ENCODE measurements around the gene NUP93. TPM values are rescaled to one million over a fixed set of nuclear protein-coding genes. Genes with fewer than 3 reads are reported as not detected.

The NUP93 gene
- total RNA-seq, 1 experiment from 2014 or later = 74.7 TPM

DNA sequence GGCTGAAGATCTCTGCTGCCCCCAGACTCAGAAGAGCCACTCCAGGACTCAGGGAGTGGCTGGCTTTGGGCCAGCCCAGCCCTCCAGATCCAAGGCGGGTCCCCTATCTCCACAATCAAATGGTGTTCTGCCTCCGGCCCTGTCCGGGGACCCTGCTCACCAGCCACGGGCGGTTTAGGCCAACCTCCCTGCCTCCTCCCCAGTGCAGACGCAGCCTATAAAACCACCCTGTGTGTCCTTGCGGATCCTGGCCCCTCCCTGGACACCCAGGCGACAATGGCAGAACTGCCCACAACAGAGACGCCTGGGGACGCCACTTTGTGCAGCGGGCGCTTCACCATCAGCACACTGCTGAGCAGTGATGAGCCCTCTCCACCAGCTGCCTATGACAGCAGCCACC is 135.0 kb downstream of the NUP93 start, which contains the start of gene SLC12A3:
Gene SLC12A3, plus strand, starts transcription at position 248 of the 400 bp plus-strand sequence. Its CDS starts 29 bp downstream, at position 277.
- H3F3A ChIP-seq (ENCODE audit: insufficient read depth, low read depth) = peaks cover 9% of the 10 kb centered on the region; the same call in 1 of the 2 replicates
- peaks cover 26% of the 10 kb centered on the region for H3K4me1 ChIP-seq (replicated peaks; ENCODE audit: insufficient read depth)
- no peaks in the 10 kb centered on the region for H3K27me3 ChIP-seq (ENCODE audit: insufficient read depth, low read depth)
- H2AFZ ChIP-seq = no peak within 1 kb of the TSS
- no peaks in the 10 kb centered on the region for H3K36me3 ChIP-seq (ENCODE audit: low read depth)
- no peak for DNase-seq
- intact Hi-C loops (cut with micrococcal nuclease; ENCODE audit: unreplicated experiment) = no loop called here
- CTCF ChIA-PET = interaction anchor here (0.6 kb wide), 1 partner anchor 73 kb away, joined by 5 read pairs; no protein-coding TSS in a partner anchor
- no peaks in the 10 kb centered on the region for H3K9me3 ChIP-seq (ENCODE audit: insufficient read depth, low read depth)
- TF ChIP-seq, protein P1, sequence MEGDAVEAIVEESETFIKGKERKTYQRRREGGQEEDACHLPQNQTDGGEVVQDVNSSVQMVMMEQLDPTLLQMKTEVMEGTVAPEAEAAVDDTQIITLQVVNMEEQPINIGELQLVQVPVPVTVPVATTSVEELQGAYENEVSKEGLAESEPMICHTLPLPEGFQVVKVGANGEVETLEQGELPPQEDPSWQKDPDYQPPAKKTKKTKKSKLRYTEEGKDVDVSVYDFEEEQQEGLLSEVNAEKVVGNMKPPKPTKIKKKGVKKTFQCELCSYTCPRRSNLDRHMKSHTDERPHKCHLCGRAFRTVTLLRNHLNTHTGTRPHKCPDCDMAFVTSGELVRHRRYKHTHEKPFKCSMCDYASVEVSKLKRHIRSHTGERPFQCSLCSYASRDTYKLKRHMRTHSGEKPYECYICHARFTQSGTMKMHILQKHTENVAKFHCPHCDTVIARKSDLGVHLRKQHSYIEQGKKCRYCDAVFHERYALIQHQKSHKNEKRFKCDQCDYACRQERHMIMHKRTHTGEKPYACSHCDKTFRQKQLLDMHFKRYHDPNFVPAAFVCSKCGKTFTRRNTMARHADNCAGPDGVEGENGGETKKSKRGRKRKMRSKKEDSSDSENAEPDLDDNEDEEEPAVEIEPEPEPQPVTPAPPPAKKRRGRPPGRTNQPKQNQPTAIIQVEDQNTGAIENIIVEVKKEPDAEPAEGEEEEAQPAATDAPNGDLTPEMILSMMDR (conservative IDR thresholded peaks at IDR 0.05) = no peak
- no peak for TF ChIP-seq EZH2 (IDR thresholded peaks at IDR 0.05; ENCODE audit: low read depth)
- POLR2A ChIA-PET (ENCODE audit: unreplicated experiment) = no interaction called here
- H3K9me2 ChIP-seq (ENCODE audit: insufficient read depth) = no peaks in the 10 kb centered on the region
- H3K4me3 ChIP-seq = no peak within 1 kb of the TSS
- no peak within 1 kb of the TSS for H3K4me2 ChIP-seq
- BruUV-seq (replicated peaks) = no TSS peak
- no peak within 1 kb of the TSS for H3K27ac ChIP-seq
- H4K20me1 ChIP-seq (ENCODE audit: insufficient read depth) = no peaks in the 10 kb centered on the region
- no peaks in the 10 kb centered on the region for H3K79me2 ChIP-seq (ENCODE audit: low read depth)

GRCh38 chr16:56865394-56866062 is 135.6 kb downstream of the NUP93 start:
- H3F3A ChIP-seq (ENCODE audit: insufficient read depth, low read depth) = peaks cover 6% of the 10 kb centered on the region; the same call in 1 of the 2 replicates
- ChIA-PET CTCF (no interaction called here), POLR2A (ENCODE audit: unreplicated experiment) (no interaction called here)
- no peaks in the 10 kb centered on the region for H3K27me3 ChIP-seq (ENCODE audit: insufficient read depth, low read depth)
- no peak overlapping the region for H3K27ac ChIP-seq
- intact Hi-C loops (cut with micrococcal nuclease; ENCODE audit: unreplicated experiment) = no loop called here
- no peak overlapping the region for H2AFZ ChIP-seq
- no TSS peak for BruUV-seq (replicated peaks)
- H3K36me3 ChIP-seq (ENCODE audit: low read depth) = no peaks in the 10 kb centered on the region
- TF ChIP-seq EZH2 (IDR thresholded peaks at IDR 0.05; ENCODE audit: low read depth) = no peak
- TF ChIP-seq, protein P1 (conservative IDR thresholded peaks at IDR 0.05) = no peak
- no peaks in the 10 kb centered on the region for H4K20me1 ChIP-seq (ENCODE audit: insufficient read depth)
- no peak overlapping the region for H3K4me2 ChIP-seq
- no peak for DNase-seq
- peaks cover 21% of the 10 kb centered on the region for H3K4me1 ChIP-seq (replicated peaks; ENCODE audit: insufficient read depth)
- H3K4me3 ChIP-seq = no peak overlapping the region
- H3K79me2 ChIP-seq (ENCODE audit: low read depth) = no peaks in the 10 kb centered on the region
- H3K9me2 ChIP-seq (ENCODE audit: insufficient read depth) = no peaks in the 10 kb centered on the region
- H3K9me3 ChIP-seq (ENCODE audit: insufficient read depth, low read depth) = no peaks in the 10 kb centered on the region

- Histone ChIP-seq H3K27me3 (ENCODE audit: insufficient read depth, low read depth) (no peaks in the 10 kb centered on the region), H3K9me2 (ENCODE audit: insufficient read depth) (no peaks in the 10 kb centered on the region), H3F3A (ENCODE audit: insufficient read depth, low read depth) (no peaks in the 10 kb centered on the region), H3K79me2 (ENCODE audit: low read depth) (no peaks in the 10 kb centered on the region), H3K4me1 (replicated peaks; ENCODE audit: insufficient read depth) (peaks cover 11% of the 10 kb centered on the region), H2AFZ (no peak overlapping the region), H3K36me3 (ENCODE audit: low read depth) (no peaks in the 10 kb centered on the region), H3K27ac (no peak overlapping the region), H3K4me3 (no peak overlapping the region), H3K4me2 (no peak overlapping the region), H4K20me1 (ENCODE audit: insufficient read depth) (no peaks in the 10 kb centered on the region), H3K9me3 (ENCODE audit: insufficient read depth, low read depth) (no peaks in the 10 kb centered on the region)
- TF ChIP-seq, protein P1 (conservative IDR thresholded peaks at IDR 0.05) = peak; percentile 89
- no peak for TF ChIP-seq EZH2 (IDR thresholded peaks at IDR 0.05; ENCODE audit: low read depth)
- peak; percentile 23 to 41 for DNase-seq
- intact Hi-C loops (cut with micrococcal nuclease; ENCODE audit: unreplicated experiment) = no loop called here
- ChIA-PET POLR2A (ENCODE audit: unreplicated experiment) (no interaction called here), CTCF (interaction anchor here (0.6 to 0.7 kb wide), 2 partner anchors 118 to 242 kb away, joined by 3 to 7 read pairs; no protein-coding TSS in a partner anchor)
- BruUV-seq (replicated peaks) = no TSS peak
Observed at GRCh38 chr16:56866955-56867830, 137.3 kb downstream of the NUP93 start.
